Glutamatergic neuron (in vitro differentiated cells): Measurements from ENCODE around the gene STK39. TPM values are rescaled to one million over a fixed set of nuclear protein-coding genes. Genes with fewer than 3 reads are reported as not detected.

Experiments used
- DNase-seq: peaks from one replicate; pipeline ENCODE4 v3.0.0; 2022
- H3K27ac Mint-ChIP-seq: one replicate; pipeline ENCODE4 v1.8.0; 2020; ENCODE audit warnings: mild to moderate bottlenecking, mixed read lengths, inconsistent platforms; ENCODE audit not compliant: unreplicated experiment
- H3K27me3 Mint-ChIP-seq: one replicate; pipeline ENCODE4 v1.8.0; 2020; ENCODE audit warnings: mild to moderate bottlenecking, moderate library complexity, mixed read lengths, inconsistent platforms; ENCODE audit not compliant: unreplicated experiment
- H3K36me3 Mint-ChIP-seq: one replicate; pipeline ENCODE4 v1.8.0; 2020; ENCODE audit warnings: mild to moderate bottlenecking, mixed read lengths, inconsistent platforms; ENCODE audit not compliant: unreplicated experiment
- H3K4me1 Mint-ChIP-seq: one replicate; pipeline ENCODE4 v1.8.0; 2020; ENCODE audit warnings: mild to moderate bottlenecking, low read depth, mixed read lengths, inconsistent platforms; ENCODE audit not compliant: unreplicated experiment
- H3K4me3 Mint-ChIP-seq: one replicate; pipeline ENCODE4 v1.8.0; 2020; ENCODE audit warnings: mild to moderate bottlenecking, mixed read lengths, inconsistent platforms; ENCODE audit not compliant: unreplicated experiment
- H3K9me3 Mint-ChIP-seq: one replicate; pipeline ENCODE4 v1.8.0; 2020; ENCODE audit warnings: mild to moderate bottlenecking, moderate library complexity, mixed read lengths, inconsistent platforms; ENCODE audit not compliant: unreplicated experiment
- total RNA-seq: library from RNA; stranded (reverse); fragmentation: NEBNext Ultra II Directional; extraction: Animal tissue kit (Norgen Biotek cat#: 25700); gene quantifications from one replicate; pipeline ENCODE4 v1.2.1, GENCODE V29; 2021; ENCODE audit not compliant: unreplicated experiment
- TF ChIP-seq, protein P1 (sequence below): fragments of 200-600 bp; sonication (generic); IDR thresholded peaks from one replicate; pipeline ENCODE4 v1.5.0; 2021; ENCODE audit not compliant: partially characterized antibody, unreplicated experiment

The STK39 gene
- total RNA-seq, 1 donor from 2014 or later: 35.9 TPM

DNA sequence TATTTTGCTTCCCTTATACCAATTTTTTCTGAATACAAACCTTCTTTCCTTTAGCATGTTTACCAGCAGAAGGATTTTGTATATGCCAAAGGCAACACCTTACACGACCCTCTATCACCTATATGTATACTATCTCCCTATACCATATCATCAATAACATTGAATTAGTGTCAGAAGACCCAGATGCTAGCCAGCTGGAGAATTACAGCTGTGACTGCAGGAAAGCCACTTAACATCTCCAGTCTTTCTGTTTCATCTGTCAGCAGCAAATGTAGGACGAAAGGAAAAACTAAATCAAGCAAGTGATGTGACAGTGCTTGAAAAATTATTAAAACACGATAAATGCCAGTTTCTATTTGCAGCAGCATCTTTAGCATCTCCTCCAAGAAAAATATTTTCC is 193.7 kb downstream of the STK39 start:
- Mint-ChIP-seq H3K4me3 (no peak overlapping the region), H3K4me1 (peaks cover 17% of the 10 kb centered on the region), H3K9me3 (no peaks in the 10 kb centered on the region), H3K27ac (peak overlapping the region; percentile 13), H3K27me3 (peaks cover 3% of the 10 kb centered on the region), H3K36me3 (no peaks in the 10 kb centered on the region)
- DNase-seq: no peak
- TF ChIP-seq, protein P1, sequence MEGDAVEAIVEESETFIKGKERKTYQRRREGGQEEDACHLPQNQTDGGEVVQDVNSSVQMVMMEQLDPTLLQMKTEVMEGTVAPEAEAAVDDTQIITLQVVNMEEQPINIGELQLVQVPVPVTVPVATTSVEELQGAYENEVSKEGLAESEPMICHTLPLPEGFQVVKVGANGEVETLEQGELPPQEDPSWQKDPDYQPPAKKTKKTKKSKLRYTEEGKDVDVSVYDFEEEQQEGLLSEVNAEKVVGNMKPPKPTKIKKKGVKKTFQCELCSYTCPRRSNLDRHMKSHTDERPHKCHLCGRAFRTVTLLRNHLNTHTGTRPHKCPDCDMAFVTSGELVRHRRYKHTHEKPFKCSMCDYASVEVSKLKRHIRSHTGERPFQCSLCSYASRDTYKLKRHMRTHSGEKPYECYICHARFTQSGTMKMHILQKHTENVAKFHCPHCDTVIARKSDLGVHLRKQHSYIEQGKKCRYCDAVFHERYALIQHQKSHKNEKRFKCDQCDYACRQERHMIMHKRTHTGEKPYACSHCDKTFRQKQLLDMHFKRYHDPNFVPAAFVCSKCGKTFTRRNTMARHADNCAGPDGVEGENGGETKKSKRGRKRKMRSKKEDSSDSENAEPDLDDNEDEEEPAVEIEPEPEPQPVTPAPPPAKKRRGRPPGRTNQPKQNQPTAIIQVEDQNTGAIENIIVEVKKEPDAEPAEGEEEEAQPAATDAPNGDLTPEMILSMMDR: no peak

DNA sequence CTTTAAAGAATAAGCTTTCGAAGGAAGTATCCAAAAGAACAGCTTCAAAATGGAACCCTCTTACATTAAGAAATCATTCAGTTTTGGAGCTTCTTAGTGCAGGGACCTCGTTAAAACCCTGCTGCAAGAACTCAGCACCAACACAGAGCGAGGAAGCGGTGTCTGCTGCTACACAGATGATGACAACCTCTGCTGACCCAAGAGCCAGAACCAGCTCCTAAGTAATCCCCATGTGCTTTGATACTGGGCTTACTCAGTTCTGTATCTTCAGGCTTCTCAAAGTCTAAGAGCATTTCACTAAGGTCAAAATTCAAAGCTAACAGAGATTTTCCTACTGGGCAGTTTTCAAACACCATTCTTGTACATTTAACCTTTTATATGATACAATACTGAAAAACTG is 194.6 kb downstream of the STK39 start:
- no peak overlapping the region for H3K27ac Mint-ChIP-seq
- no peak for DNase-seq
- no peak overlapping the region for H3K4me3 Mint-ChIP-seq
- H3K27me3 Mint-ChIP-seq: peaks cover 5% of the 10 kb centered on the region
- no peaks in the 10 kb centered on the region for H3K36me3 Mint-ChIP-seq
- TF ChIP-seq, protein P1: no peak
- H3K9me3 Mint-ChIP-seq: no peaks in the 10 kb centered on the region
- H3K4me1 Mint-ChIP-seq: peaks cover 17% of the 10 kb centered on the region

DNA sequence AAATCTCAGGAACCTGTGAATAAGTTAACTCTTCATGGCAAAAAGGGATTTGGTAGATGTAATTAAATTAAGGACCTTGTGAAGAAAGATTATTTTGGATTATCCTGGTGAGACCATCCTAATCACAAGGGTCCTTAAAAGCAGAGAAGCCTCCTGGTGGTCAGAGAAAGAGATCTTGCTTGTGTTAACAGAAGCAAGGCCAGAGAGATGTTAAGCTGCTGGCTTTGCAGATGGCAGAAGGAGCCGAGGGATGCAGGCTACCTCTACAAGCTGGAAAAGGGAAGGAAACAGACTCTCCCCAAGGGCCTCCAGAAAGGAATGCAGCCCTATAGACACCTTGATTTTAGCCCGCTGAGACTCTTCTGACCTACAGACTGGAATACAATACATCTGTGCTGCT is 197.0 kb downstream of the STK39 start:
- Mint-ChIP-seq H3K4me1 (peaks cover 17% of the 10 kb centered on the region), H3K27me3 (peaks cover 5% of the 10 kb centered on the region), H3K36me3 (no peaks in the 10 kb centered on the region), H3K27ac (no peak overlapping the region), H3K4me3 (no peak overlapping the region), H3K9me3 (no peaks in the 10 kb centered on the region)
- no peak for DNase-seq
- TF ChIP-seq, protein P1: no peak

GRCh38 chr2:168049609-168050008 is 197.8 kb downstream of the STK39 start:
- Mint-ChIP-seq H3K36me3 (no peaks in the 10 kb centered on the region), H3K4me1 (peaks cover 16% of the 10 kb centered on the region), H3K27me3 (peaks cover 5% of the 10 kb centered on the region), H3K27ac (no peak overlapping the region), H3K9me3 (no peaks in the 10 kb centered on the region), H3K4me3 (no peak overlapping the region)
- TF ChIP-seq, protein P1: no peak
- DNase-seq: no peak

DNA sequence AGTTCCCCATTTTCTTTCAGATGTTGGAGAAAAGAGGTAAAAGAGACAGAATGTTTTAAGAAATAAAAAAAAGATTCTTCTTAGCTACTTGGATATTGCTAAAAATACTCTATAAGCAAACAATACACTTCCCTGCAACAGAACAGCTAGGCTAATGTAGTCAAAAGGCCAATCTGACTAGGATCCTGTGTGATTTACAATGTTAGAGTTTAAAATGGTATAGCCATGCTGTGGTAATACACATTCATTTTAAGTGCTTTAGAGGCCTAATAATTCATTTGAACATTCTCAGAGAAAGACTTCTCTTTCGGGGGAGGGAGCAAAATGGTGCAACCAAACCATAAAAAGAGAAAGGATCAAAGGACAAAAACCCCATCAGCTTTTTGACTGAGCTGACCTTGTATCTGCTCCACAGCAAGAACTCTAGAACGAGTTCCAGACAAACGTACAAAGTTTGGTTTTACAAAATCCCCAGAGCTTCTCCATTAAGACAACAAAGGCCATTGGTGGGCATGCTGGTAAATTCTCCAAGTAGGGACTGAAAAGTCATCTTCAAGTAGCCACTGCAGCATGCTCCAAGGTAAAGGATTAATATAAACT is 200.2 kb downstream of the STK39 start:
- Mint-ChIP-seq H3K27me3 (peaks cover 5% of the 10 kb centered on the region), H3K36me3 (no peaks in the 10 kb centered on the region), H3K4me3 (no peak overlapping the region), H3K27ac (no peak overlapping the region), H3K4me1 (no peaks in the 10 kb centered on the region), H3K9me3 (no peaks in the 10 kb centered on the region)
- TF ChIP-seq, protein P1: no peak
- DNase-seq: no peak
